Chondrocyte (in vitro differentiated cells): Measurements from ENCODE around the gene LIPE. TPM values are rescaled to one million over a fixed set of nuclear protein-coding genes. Genes with fewer than 3 reads are reported as not detected.

Experiments used
- DNase-seq: peaks from one replicate; pipeline ENCODE4 v3.0.0; 2021; ENCODE audit warnings: mixed read lengths, low spot score
- H3K27ac Mint-ChIP-seq: one replicate; pipeline ENCODE4 v1.8.0; 2021; ENCODE audit warnings: mild to moderate bottlenecking, moderate library complexity, mixed read lengths; ENCODE audit not compliant: unreplicated experiment
- H3K27me3 Mint-ChIP-seq: 2 replicates; pipeline ENCODE4 v1.8.0; 2021; ENCODE audit warnings: low read depth, mixed read lengths
- H3K36me3 Mint-ChIP-seq: 2 replicates; pipeline ENCODE4 v1.8.0; 2021; ENCODE audit warnings: low read depth, mixed read lengths
- H3K4me1 Mint-ChIP-seq: 2 replicates; pipeline ENCODE4 v1.8.0; 2021; ENCODE audit warnings: low read depth, mild to moderate bottlenecking, mixed read lengths
- H3K4me3 Mint-ChIP-seq: one replicate; pipeline ENCODE4 v1.8.0; 2021; ENCODE audit warnings: mild to moderate bottlenecking, moderate library complexity, mixed read lengths; ENCODE audit not compliant: unreplicated experiment
- H3K9me3 Mint-ChIP-seq: 2 replicates; pipeline ENCODE4 v1.8.0; 2021; ENCODE audit warnings: low read depth, mixed read lengths
- total RNA-seq: library from RNA; stranded (reverse); gene quantifications from 3 replicates; pipeline ENCODE4 v1.2.1, GENCODE V29; 2021
- TF ChIP-seq, protein P1 (sequence below): fragments of 200-600 bp; sonication (generic); IDR thresholded peaks from 2 replicates; pipeline ENCODE4 v1.5.0; 2021; ENCODE audit warnings: antibody characterized with exemption, mild to moderate bottlenecking, moderate library complexity

Gene LIPE
- total RNA-seq, 1 donor from 2014 or later: 3.9 TPM

DNA sequence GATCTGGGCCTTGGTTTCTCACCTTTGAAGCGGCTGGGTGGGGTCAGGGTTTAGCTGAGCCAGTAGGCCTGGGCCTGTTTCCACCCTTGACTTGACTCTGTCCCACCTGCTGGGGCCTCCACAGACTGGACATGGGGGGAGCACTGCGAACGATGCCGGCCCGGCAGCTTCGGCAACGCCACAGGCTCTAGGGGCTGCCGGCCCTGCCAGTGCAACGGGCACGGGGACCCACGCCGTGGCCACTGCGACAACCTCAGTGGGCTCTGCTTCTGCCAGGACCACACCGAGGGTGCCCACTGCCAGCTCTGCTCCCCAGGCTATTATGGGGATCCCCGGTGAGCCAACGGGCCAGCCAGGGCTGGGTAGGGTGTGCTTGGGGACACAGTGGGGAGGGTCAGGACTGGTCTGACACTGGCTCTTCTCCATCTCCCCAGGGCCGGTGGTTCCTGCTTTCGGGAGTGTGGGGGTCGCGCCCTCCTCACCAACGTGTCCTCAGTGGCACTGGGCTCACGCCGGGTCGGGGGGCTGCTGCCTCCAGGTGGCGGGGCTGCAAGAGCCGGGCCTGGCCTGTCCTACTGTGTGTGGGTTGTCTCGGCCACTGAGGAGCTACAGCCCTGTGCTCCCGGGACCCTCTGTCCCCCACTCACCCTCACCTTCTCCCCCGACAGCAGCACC lies 73.7 kb downstream of the LIPE start:
- Mint-ChIP-seq H3K27ac (no peak overlapping the region), H3K36me3 (peaks cover 20% of the 10 kb centered on the region), H3K4me3 (no peak overlapping the region), H3K9me3 (no peaks in the 10 kb centered on the region), H3K4me1 (no peaks in the 10 kb centered on the region), H3K27me3 (no peaks in the 10 kb centered on the region)
- TF ChIP-seq, protein P1, sequence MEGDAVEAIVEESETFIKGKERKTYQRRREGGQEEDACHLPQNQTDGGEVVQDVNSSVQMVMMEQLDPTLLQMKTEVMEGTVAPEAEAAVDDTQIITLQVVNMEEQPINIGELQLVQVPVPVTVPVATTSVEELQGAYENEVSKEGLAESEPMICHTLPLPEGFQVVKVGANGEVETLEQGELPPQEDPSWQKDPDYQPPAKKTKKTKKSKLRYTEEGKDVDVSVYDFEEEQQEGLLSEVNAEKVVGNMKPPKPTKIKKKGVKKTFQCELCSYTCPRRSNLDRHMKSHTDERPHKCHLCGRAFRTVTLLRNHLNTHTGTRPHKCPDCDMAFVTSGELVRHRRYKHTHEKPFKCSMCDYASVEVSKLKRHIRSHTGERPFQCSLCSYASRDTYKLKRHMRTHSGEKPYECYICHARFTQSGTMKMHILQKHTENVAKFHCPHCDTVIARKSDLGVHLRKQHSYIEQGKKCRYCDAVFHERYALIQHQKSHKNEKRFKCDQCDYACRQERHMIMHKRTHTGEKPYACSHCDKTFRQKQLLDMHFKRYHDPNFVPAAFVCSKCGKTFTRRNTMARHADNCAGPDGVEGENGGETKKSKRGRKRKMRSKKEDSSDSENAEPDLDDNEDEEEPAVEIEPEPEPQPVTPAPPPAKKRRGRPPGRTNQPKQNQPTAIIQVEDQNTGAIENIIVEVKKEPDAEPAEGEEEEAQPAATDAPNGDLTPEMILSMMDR: no peak
- DNase-seq: no peak

DNA sequence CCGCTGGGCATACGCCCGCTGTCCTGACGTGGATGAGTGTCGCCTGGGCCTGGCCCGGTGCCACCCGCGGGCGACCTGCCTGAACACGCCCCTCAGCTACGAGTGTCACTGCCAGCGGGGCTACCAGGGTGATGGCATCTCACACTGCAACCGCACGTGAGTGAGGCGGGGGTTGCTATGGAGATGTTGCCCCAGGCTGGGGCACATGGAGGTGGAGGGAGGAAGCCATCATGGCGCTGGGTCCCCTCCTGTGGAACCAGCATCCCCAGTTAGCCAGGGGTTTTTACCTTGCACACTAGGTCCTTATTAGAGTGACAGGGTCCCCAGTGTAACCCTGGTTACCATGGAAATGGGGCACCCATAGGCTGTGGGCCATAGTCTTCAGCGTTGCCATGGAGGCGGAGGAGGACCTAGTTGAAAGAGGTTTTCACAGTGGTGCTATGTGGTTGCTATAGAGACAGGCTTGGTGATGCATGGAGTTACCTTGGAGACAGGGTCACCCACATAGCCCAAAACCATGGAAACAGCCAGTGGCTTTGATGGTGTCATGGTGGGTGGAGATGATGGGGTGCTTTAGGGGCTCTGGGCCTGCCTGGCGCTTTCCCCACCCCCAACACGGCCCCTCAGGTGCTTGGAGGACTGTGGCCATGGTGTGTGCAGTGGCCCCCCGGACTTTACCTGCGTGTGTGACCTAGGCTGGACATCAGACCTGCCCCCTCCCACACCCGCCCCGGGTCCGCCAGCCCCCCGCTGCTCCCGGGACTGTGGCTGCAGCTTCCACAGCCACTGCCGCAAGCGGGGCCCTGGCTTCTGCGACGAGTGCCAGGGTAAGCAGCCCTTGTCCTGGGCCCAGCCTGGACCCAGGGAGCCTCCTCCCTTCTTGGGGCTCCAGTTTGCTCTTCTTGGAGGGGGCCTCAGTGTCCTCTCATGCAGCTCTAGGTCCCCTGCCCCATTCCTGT lies 74.6 kb downstream of the LIPE start:
- Mint-ChIP-seq H3K27ac (no peak overlapping the region), H3K9me3 (no peaks in the 10 kb centered on the region), H3K36me3 (peaks cover 18% of the 10 kb centered on the region), H3K27me3 (no peaks in the 10 kb centered on the region), H3K4me3 (no peak overlapping the region), H3K4me1 (no peaks in the 10 kb centered on the region)
- TF ChIP-seq, protein P1: no peak
- DNase-seq: no peak

Other genes starting within 250 kb of the LIPE start
- gene DEDD2, start 209.7 kb downstream of the LIPE start, total RNA-seq: 15.5 to 19.9 TPM (median 18.7 TPM) in 3 replicates
- gene ZNF526, start 207.1 kb downstream of the LIPE start, total RNA-seq: 14.9 to 17.2 TPM (median 16.6 TPM) in 3 replicates
- 38.9 to 43.6 TPM (median 42.0 TPM) in 3 replicates for gene GSK3A, start 184.8 kb downstream of the LIPE start, total RNA-seq
- gene ERF, start 172.3 kb downstream of the LIPE start, total RNA-seq: 64.5 to 74.6 TPM (median 71.7 TPM) in 3 replicates
- 83.6 to 101 TPM (median 86.3 TPM) in 3 replicates for gene CIC, start 158.1 kb downstream of the LIPE start, total RNA-seq
- gene PRR19, start 125.3 kb downstream of the LIPE start, total RNA-seq: 0.24 to 1.7 TPM (median 0.82 TPM) in 3 replicates
- gene PAFAH1B3, start 124.8 kb downstream of the LIPE start, total RNA-seq: 15.2 to 32.9 TPM (median 31.1 TPM) in 3 replicates
- gene TMEM145, start 114.1 kb downstream of the LIPE start, total RNA-seq: 0.32 to 0.36 TPM in 2 of 3 replicates, not detected in the other
- 48.1 to 54.4 TPM (median 49.5 TPM) in 3 replicates for gene MEGF8, start 101.8 kb downstream of the LIPE start, total RNA-seq
- gene CNFN, start 37.1 kb downstream of the LIPE start, total RNA-seq: 0.89 TPM in 1 of 3 replicates, not detected in the others
- gene CXCL17, start 15.6 kb upstream of the LIPE start, total RNA-seq: not detected in 3 replicates
- not detected in 3 replicates for gene CEACAM1, start 101.1 kb upstream of the LIPE start, total RNA-seq
- not detected in 3 replicates for gene CEACAM8, start 167.5 kb upstream of the LIPE start, total RNA-seq